Nephron (organoid): ENCODE data around the gene PKD1L1.
A peak's percentile ranks its signal among the peaks of the same experiment; 100 is the strongest.

ENCODE experiments used
- H3K27ac Mint-ChIP-seq, 3 experiments: 2 replicates each; pipeline ENCODE4 v1.8.0; 2020; ENCODE audit warnings: mixed read lengths in 3 of 3, mild to moderate bottlenecking in 2 of 3, moderate library complexity in 1 of 3
- H3K27me3 Mint-ChIP-seq: 2 replicates; pipeline ENCODE4 v1.8.0; 2021; ENCODE audit warnings: low read depth, mild to moderate bottlenecking, moderate library complexity, mixed read lengths
- H3K36me3 Mint-ChIP-seq: 2 replicates; pipeline ENCODE4 v1.8.0; 2020; ENCODE audit warnings: low read depth, mixed read lengths
- H3K4me1 Mint-ChIP-seq: 2 replicates; pipeline ENCODE4 v1.8.0; 2020; ENCODE audit warnings: mixed read lengths
- H3K4me3 Mint-ChIP-seq, 3 experiments: 2 replicates each; pipeline ENCODE4 v1.8.0; 2020; ENCODE audit warnings: mild to moderate bottlenecking in 3 of 3, mixed read lengths in 3 of 3, moderate library complexity in 2 of 3
- H3K9me3 Mint-ChIP-seq: 2 replicates; pipeline ENCODE4 v1.8.0; 2020; ENCODE audit warnings: mixed read lengths
- TF ChIP-seq, protein P1 (sequence below), 3 experiments: fragments of 200-600 bp; sonication (generic); IDR thresholded peaks; one replicate each; pipeline ENCODE4 v1.5.0; 2021; ENCODE audit warnings: antibody characterized with exemption in 3 of 3; ENCODE audit not compliant: unreplicated experiment in 3 of 3

PKD1L1 gene

DNA sequence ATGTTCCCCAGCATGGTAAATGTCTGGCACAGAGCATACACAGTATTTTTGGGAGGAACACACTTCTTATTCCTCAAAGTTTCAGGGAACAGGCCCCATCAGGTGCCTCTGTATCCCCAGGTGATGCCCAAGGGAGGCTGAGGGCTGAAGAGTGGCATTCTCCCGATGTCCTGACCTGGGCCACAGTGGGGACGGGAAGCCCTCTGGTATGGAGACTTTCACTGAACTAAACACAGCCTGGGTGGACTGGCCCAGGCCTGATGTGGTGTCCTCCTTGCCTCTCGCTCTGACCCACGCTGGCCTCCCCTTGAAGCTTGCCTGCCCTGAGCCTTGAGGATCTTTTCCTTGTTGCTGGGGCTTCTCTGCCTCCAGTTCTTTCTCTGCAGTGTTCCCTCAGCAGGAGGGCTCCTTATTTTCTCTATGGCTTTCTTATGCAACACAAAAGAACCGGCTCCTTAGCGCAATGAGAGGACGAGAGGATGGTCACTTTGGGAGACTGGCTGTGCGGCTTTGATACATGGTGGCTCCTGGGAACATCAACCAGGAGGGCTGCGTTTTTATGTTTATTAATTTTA, 208.9 kb downstream of the PKD1L1 start:
- Mint-ChIP-seq H3K27ac (peak overlapping the region; percentile 45 to 71 (median 64)), H3K4me3 (no peak overlapping the region), H3K27me3 (peaks cover 10% of the 10 kb centered on the region), H3K4me1 (peaks cover 24% of the 10 kb centered on the region), H3K36me3 (no peaks in the 10 kb centered on the region), H3K9me3 (no peaks in the 10 kb centered on the region)
- TF ChIP-seq, protein P1, sequence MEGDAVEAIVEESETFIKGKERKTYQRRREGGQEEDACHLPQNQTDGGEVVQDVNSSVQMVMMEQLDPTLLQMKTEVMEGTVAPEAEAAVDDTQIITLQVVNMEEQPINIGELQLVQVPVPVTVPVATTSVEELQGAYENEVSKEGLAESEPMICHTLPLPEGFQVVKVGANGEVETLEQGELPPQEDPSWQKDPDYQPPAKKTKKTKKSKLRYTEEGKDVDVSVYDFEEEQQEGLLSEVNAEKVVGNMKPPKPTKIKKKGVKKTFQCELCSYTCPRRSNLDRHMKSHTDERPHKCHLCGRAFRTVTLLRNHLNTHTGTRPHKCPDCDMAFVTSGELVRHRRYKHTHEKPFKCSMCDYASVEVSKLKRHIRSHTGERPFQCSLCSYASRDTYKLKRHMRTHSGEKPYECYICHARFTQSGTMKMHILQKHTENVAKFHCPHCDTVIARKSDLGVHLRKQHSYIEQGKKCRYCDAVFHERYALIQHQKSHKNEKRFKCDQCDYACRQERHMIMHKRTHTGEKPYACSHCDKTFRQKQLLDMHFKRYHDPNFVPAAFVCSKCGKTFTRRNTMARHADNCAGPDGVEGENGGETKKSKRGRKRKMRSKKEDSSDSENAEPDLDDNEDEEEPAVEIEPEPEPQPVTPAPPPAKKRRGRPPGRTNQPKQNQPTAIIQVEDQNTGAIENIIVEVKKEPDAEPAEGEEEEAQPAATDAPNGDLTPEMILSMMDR (IDR thresholded peaks at IDR 0.05; ENCODE audit: unreplicated experiment in 3 of 3) = no peak

DNA sequence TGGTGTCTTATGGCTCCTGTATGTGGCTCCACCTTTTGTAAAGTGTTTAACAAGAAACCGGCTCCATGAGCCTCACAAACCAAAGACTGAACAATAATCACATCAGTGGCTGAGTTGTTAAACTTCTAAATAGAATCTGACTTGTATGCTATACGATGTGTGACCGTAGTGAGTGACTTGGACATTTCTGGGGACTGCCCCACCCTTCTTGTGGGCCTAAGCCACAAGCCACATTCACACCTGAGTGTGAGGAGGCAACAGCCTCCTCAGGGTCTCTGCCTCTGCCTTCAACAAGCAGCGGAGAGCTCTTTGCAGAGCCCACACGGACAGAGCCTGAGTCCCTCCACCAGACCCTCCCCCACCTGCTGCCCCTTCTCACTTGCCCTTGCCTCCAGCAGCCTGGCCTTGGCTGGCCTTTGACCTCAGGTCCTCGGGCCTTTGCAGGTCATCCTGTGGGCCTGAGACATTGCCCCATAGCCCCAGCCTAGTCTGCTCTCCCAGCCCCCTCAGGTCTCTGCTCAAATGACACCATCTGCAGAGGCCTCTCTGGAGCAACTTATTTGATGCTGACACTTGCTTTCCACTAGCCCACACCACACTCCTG, 209.6 kb downstream of the PKD1L1 start:
- H3K27ac Mint-ChIP-seq = peak overlapping the region in 2 of 3 experiments; percentile 1 to 16
- H3K4me1 Mint-ChIP-seq = peaks cover 17% of the 10 kb centered on the region
- no peak overlapping the region for H3K4me3 Mint-ChIP-seq
- TF ChIP-seq, protein P1 (IDR thresholded peaks at IDR 0.05; ENCODE audit: unreplicated experiment in 3 of 3) = no peak
- no peaks in the 10 kb centered on the region for H3K36me3 Mint-ChIP-seq
- peaks cover 5% of the 10 kb centered on the region for H3K27me3 Mint-ChIP-seq
- H3K9me3 Mint-ChIP-seq = no peaks in the 10 kb centered on the region

DNA sequence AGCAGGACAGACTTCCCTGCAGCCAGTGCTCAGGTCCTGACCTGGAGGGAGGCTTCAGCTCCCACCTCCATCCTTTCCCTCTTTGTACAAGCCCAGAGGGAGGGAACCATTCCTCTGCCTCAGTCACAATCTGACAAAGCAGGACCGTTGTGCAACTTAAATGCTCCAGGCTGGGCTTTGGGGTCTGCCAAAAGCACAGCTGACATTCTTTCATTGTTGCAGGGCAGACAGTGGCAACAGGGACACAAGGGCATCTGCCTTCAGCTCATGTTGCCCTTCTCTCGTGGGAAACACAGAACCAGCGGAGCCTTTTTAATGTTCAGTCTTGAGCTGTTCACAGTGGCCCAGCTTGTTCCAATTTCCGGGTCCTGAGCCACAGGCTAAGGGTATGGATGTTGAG, 210.7 kb downstream of the PKD1L1 start:
- H3K4me1 Mint-ChIP-seq = peaks cover 17% of the 10 kb centered on the region
- TF ChIP-seq, protein P1 (IDR thresholded peaks at IDR 0.05; ENCODE audit: unreplicated experiment in 3 of 3) = no peak
- H3K4me3 Mint-ChIP-seq = no peak overlapping the region
- H3K9me3 Mint-ChIP-seq = no peaks in the 10 kb centered on the region
- H3K27me3 Mint-ChIP-seq = peaks cover 5% of the 10 kb centered on the region
- no peaks in the 10 kb centered on the region for H3K36me3 Mint-ChIP-seq
- H3K27ac Mint-ChIP-seq = no peak overlapping the region

DNA sequence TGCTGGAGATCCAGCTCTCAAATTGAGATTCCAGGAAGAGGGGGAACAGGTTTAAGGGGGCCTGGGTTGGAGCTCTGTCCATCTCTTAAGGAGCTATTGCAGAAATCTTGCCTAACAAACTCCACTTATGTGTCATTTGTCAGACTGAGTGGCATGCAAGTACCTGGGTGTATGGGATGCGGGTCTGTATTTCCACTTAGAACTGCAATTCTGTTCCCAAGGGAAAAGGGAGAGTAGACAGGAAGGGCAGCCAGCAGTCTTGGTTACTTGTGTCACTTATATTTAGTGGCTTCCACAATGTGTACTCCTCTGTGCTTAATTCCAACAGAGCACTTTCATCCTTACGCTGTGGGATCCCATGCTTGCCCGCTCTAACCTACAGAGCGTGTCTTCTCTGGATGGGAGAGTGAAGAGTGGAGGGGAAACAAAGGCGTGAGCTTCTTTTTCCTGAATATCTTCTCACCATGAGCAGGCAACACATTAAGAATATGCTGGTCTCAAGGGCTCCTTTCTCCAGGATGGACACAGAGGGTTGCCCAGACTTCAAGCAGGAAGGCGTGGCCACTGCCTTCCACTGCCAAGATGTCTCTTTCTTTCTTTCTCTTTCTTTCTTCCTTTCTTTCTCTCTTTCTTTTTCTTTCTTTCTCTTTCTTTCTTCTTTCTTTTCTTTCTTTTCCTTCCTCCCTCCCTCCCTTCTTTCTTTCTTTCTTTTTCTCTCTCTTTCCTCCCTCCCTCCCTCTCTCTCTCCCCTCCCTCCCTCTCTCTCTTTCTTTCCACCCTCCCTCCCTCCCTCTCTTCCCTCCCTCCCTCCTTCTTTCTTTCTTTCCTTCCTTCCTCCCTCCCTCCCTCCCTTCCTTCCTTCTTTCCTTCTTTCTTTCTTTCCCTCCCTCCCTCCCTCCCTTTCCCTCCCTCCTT, 212.6 kb downstream of the PKD1L1 start:
- TF ChIP-seq, protein P1 (IDR thresholded peaks at IDR 0.05; ENCODE audit: unreplicated experiment in 3 of 3) = no peak
- Mint-ChIP-seq H3K27me3 (peaks cover 8% of the 10 kb centered on the region), H3K4me3 (no peak overlapping the region), H3K27ac (no peak overlapping the region), H3K36me3 (no peaks in the 10 kb centered on the region), H3K4me1 (peaks cover 11% of the 10 kb centered on the region), H3K9me3 (no peaks in the 10 kb centered on the region)

DNA sequence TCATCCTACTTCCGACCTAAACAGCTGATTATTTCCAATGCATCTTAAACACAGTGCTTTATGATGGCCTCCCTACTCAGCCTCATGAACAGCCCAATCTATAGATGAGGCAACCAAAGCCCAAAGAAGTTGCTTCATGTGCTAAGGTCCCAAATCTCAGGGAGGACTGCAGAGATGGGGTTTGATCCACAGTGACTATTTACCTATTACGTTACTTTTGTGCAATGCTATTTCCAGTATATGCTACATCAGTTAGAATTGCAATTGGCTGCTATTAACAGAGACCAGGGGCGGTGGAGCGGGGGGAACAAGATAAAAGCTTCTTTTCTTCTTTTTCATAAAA, 213.3 kb downstream of the PKD1L1 start:
- H3K4me3 Mint-ChIP-seq = no peak overlapping the region

More for the DNA sequence above, 213.3 kb downstream of the PKD1L1 start:
- H3K27ac Mint-ChIP-seq = peak overlapping the region in 1 of 3 experiments; percentile 48
- TF ChIP-seq, protein P1 (IDR thresholded peaks at IDR 0.05; ENCODE audit: unreplicated experiment in 3 of 3) = no peak
- peaks cover 13% of the 10 kb centered on the region for H3K4me1 Mint-ChIP-seq
- peaks cover 8% of the 10 kb centered on the region for H3K27me3 Mint-ChIP-seq
- H3K9me3 Mint-ChIP-seq = no peaks in the 10 kb centered on the region
- H3K36me3 Mint-ChIP-seq = no peaks in the 10 kb centered on the region
